ENCODE data around the gene ANKRD18B.

GRCh38 chr9:33611358-33611757 is 87.3 kb downstream of the ANKRD18B start:
- TF ChIP-seq CTCF (IDR thresholded peaks at IDR 0.05) (no peak), EZH2 (IDR thresholded peaks at IDR 0.05; ENCODE audit: borderline replicate concordance, insufficient read depth, low read depth, low read length, poor library complexity, severe bottlenecking) (no peak)

Data from B cell (primary cell).